IPS DF 6.9 (cell line): Measurements from ENCODE around the gene SLC9B1.
"Not testable (repeated sequence)": the region's sequence is repeated elsewhere in the genome, so short reads cannot be mapped to it uniquely, and the experiment has no call there.

Experiments
- DNase-seq: peaks from one replicate; pipeline ENCODE4 v3.0.0-alpha.2; 2013; ENCODE audit warnings: low read depth, low spot score
- H3K27ac ChIP-seq: one replicate; pipeline ENCODE4 v1.5.1; 2013; ENCODE audit warnings: low read length, control low read depth
- H3K27me3 ChIP-seq: 2 replicates; pipeline ENCODE4 v1.6.1; 2013; ENCODE audit warnings: mild to moderate bottlenecking, low read length; ENCODE audit not compliant: control insufficient read depth, insufficient read depth
- H3K36me3 ChIP-seq: 2 replicates; pipeline ENCODE4 v1.6.1; 2013; ENCODE audit warnings: low read length; ENCODE audit not compliant: control insufficient read depth, insufficient read depth
- H3K4me1 ChIP-seq: 2 replicates; pipeline ENCODE4 v1.6.1; 2013; ENCODE audit warnings: low read length; ENCODE audit not compliant: control insufficient read depth, insufficient read depth
- H3K4me3 ChIP-seq: 2 replicates; pipeline ENCODE4 v1.5.1; 2013; ENCODE audit warnings: mild to moderate bottlenecking, low read length
- H3K9me3 ChIP-seq: 2 replicates; pipeline ENCODE4 v1.6.1; 2013; ENCODE audit warnings: low read length, inconsistent platforms; ENCODE audit not compliant: control insufficient read depth, insufficient read depth
- WGBS: extraction: QIAGEN DNeasy Blood & Tissue Kit; methylation state at CpG from one replicate; pipeline ENCODE4 v1.1.7; 2013; ENCODE audit warnings: mixed read lengths, missing lambda C conversion rate; ENCODE audit not compliant: insufficient read length, insufficient coverage; 5-methylcytosine and 5-hydroxymethylcytosine counted together

Gene SLC9B1

DNA sequence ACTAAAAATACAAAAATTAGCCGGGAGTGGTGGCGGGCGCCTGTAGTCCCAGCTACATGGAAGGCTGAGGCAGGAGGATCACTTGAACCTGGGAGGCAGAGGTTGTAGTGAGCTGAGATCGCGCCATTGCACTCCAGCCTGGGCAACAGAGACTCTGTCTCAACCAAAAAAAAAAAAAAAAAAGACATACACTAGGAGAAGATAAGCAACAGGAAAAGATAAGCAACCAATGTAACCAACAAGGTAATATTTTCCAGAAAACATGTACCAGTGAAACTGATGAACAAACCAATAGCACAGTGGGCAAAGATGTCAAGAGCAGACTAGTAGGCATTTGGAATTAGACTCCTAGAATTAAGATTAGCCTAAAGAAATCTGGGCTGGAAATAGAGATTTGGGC is 154.2 kb downstream of the SLC9B1 start:
- H3K27ac ChIP-seq, H3K4me1 ChIP-seq, DNase-seq, H3K4me3 ChIP-seq, H3K9me3 ChIP-seq, H3K27me3 ChIP-seq, H3K36me3 ChIP-seq: not testable (repeated sequence)
- WGBS, result no CpG with 5 or more reads among the region's 5 CpGs

DNA sequence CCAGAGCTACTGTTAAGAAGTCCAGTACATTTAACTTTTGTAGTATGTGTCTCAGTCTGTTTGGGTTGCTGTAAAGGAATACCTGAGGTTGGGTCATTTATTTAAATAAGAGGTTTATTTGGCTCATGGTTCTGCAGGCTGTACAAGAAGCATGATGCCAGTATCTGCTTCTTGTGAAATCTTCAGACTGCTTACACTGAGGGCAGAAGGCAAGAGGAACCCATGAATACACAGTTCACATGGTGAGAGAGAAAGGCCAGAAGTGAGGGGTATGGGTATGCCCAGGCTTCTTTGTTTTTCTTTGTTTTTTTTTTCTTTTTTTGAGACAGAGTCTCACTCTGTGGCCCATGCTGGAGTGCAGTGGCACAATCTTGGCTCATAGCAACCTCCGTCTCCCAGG is 156.8 kb downstream of the SLC9B1 start:
- H3K27me3 ChIP-seq, result no peaks in the 10 kb centered on the region
- H3K9me3 ChIP-seq, result no peaks in the 10 kb centered on the region
- WGBS, result no CpG with 5 or more reads among the region's 1 CpG
- H3K4me1 ChIP-seq, result no peaks in the 10 kb centered on the region
- H3K36me3 ChIP-seq, result no peaks in the 10 kb centered on the region
- no peak overlapping the region for H3K4me3 ChIP-seq
- H3K27ac ChIP-seq, result no peak overlapping the region
- DNase-seq, result no peak

DNA sequence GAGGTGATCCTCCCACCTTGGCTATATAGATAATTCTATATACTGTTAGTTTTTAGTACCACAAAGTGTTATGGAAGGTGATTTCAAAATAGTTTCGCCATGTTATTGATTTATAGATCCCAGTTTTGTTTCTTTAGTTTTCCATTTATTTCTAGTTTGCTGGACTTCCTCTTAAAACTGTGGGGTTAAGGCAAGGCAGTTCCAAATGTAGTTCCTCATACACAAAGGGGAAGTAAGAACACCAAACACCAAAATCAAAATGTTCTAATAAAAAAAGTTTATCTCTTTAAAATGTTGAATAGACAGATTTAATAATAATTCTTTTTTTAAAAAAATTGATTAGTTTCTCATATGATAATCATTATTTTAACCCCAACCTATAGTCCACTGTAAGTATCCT is 157.5 kb downstream of the SLC9B1 start:
- WGBS, result no CpG with 5 or more reads among the region's 1 CpG
- no peaks in the 10 kb centered on the region for H3K36me3 ChIP-seq
- DNase-seq, result no peak

DNA sequence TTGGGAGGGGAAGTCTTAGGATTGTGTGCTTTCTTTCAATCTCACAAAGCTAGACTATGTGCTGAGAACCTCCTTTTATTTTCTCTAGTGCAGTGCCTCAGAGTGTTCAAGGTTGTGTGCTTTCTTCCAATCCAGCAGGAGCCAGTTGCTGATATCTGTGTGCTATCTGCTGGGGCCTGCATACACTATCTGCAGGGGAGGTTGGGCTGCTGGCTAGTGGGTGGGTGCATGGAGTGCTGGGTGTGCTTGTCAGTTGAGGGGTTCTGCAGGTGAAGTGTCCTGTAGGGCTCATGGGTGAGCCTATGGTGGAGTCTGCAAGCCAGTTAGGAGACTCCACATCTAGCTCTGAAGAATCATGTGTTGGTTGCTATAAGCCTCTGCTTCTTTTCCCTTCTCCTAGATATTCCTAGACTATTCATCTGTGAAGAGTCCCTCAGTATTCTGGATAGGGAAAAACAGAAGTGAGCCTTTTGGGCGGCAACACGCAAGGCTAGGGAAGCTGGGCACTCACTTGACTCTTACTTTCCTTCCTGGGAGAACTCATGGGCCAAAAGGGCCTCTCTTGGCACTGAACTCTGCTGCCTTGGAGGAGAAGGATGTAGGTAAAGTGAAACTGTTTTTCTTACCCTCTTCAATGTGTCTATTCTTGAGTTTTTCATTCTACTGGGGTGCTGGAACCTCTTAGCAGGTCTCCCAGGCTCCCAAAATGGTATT is 158.7 kb downstream of the SLC9B1 start:
- WGBS, result no CpG with 5 or more reads among the region's 2 CpGs
- no peak for DNase-seq
- Histone ChIP-seq H3K27me3 (no peaks in the 10 kb centered on the region), H3K4me3 (no peak overlapping the region), H3K4me1 (no peaks in the 10 kb centered on the region), H3K36me3 (no peaks in the 10 kb centered on the region), H3K9me3 (no peaks in the 10 kb centered on the region), H3K27ac (no peak overlapping the region)

More for the DNA sequence above, 157.5 kb downstream of the SLC9B1 start:
- Histone ChIP-seq H3K4me3 (no peak overlapping the region), H3K4me1 (no peaks in the 10 kb centered on the region), H3K27ac (no peak overlapping the region), H3K9me3 (no peaks in the 10 kb centered on the region), H3K27me3 (no peaks in the 10 kb centered on the region)

DNA sequence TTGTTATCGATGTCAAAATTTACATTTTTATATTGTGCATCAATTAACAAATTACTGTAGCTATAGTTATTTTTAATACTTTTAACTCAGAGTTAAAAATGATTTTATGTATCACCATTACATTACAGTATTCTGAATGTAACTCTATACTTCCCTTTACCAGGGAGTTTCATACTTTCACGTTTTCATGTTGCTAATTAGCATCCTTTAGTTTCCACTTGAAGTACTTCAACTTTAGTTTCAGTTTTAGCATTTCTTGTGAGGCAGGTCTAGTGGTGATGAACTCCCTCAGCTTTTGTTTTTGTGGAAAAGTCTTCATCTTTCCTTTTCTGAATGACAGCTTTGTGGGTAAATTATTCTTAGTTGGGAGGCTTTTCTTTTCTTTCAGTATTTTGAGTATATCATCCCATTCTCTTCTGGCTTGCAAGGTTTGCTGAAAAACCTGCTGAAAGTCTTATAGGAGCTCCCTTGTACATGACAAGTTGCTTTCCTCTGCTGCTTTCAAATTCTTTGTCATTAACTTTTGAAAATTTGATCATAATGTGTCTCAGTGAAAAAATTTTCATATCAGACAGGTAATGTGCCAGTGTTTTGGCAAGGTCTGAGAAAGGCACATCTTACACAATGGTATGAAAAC is 160.6 kb downstream of the SLC9B1 start:
- Histone ChIP-seq H3K27me3 (no peaks in the 10 kb centered on the region), H3K27ac (no peak overlapping the region), H3K9me3 (no peaks in the 10 kb centered on the region), H3K4me1 (no peaks in the 10 kb centered on the region), H3K36me3 (no peaks in the 10 kb centered on the region), H3K4me3 (no peak overlapping the region)
- DNase-seq, result no peak
- WGBS, result 100% methylated on average over 1 of the region's 2 CpGs
